RWPE2 (cell line): Measurements from ENCODE around the gene SAT1.
A peak's percentile ranks its signal among the peaks of the same experiment; 100 is the strongest.

ENCODE experiments used
- ATAC-seq: fragments of 200-7000 bp; cut with Tn5 transposase; 3 replicates; pipeline ENCODE4 v1.9.1; 2021; ENCODE audit warnings: low read depth
- DNase-seq: peaks from one replicate; pipeline ENCODE4 v3.0.0-alpha.2; 2020; ENCODE audit warnings: low spot score
- H3K27ac ChIP-seq: fragments of 450-650 bp; 2 replicates; pipeline ENCODE4 v1.5.1; 2017; ENCODE audit warnings: mild to moderate bottlenecking; ENCODE audit not compliant: poor library complexity, severe bottlenecking
- H3K27me3 ChIP-seq: fragments of 250-450 bp; sonication (Bioruptor Pico); 2 replicates; pipeline ENCODE4 v1.5.1; 2021; ENCODE audit warnings: mild to moderate bottlenecking, moderate library complexity; ENCODE audit not compliant: insufficient read depth, poor library complexity, severe bottlenecking
- H3K36me3 ChIP-seq: fragments of 250-450 bp; sonication (Bioruptor Pico); 2 replicates; pipeline ENCODE4 v1.5.1; 2020; ENCODE audit warnings: low read depth, mild to moderate bottlenecking, moderate library complexity
- H3K4me1 ChIP-seq: fragments of 250-450 bp; sonication (Bioruptor Pico); 2 replicates; pipeline ENCODE4 v1.5.1; 2021; ENCODE audit warnings: mild to moderate bottlenecking, moderate library complexity; ENCODE audit not compliant: insufficient read depth, poor library complexity, severe bottlenecking
- H3K4me3 ChIP-seq: fragments of 250-450 bp; sonication (Bioruptor Pico); 2 replicates; pipeline ENCODE4 v1.5.1; 2021; ENCODE audit warnings: mild to moderate bottlenecking, moderate library complexity; ENCODE audit not compliant: severe bottlenecking
- H3K9me3 ChIP-seq: fragments of 250-450 bp; sonication (Bioruptor Pico); 2 replicates; pipeline ENCODE4 v1.5.1; 2021; ENCODE audit warnings: mild to moderate bottlenecking, moderate library complexity; ENCODE audit not compliant: severe bottlenecking
- CTCF ChIP-seq: fragments of 450-650 bp; IDR thresholded peaks from one replicate; pipeline ENCODE4 v1.5.1; 2017; ENCODE audit warnings: mild to moderate bottlenecking, moderate library complexity; ENCODE audit not compliant: poor library complexity, severe bottlenecking

Gene SAT1

GRCh38 chrX:23752740-23753415 lies 30.1 kb upstream of the SAT1 start:
- no peaks in the 10 kb centered on the region for H3K27me3 ChIP-seq
- no peaks in the 10 kb centered on the region for H3K36me3 ChIP-seq
- H3K27ac ChIP-seq, result peak overlapping the region; percentile 23
- H3K4me3 ChIP-seq, result no peak overlapping the region
- no peaks in the 10 kb centered on the region for H3K9me3 ChIP-seq
- ATAC-seq (0 out of 3 replicates have a peak, but pooled peaks have one; percentile 25), DNase-seq (no peak)
- no peak for TF ChIP-seq CTCF
- H3K4me1 ChIP-seq, result no peaks in the 10 kb centered on the region

GRCh38 chrX:23754664-23755063 lies 28.3 kb upstream of the SAT1 start:
- Histone ChIP-seq H3K27me3 (no peaks in the 10 kb centered on the region), H3K9me3 (no peaks in the 10 kb centered on the region), H3K4me1 (no peaks in the 10 kb centered on the region), H3K4me3 (no peak overlapping the region), H3K36me3 (no peaks in the 10 kb centered on the region), H3K27ac (no peak overlapping the region)
- DNase-seq (no peak), ATAC-seq (no peak)
- TF ChIP-seq CTCF, result no peak

GRCh38 chrX:23756165-23756564 lies 26.8 kb upstream of the SAT1 start:
- no peaks in the 10 kb centered on the region for H3K4me1 ChIP-seq
- ATAC-seq, result no peak
- H3K9me3 ChIP-seq, result no peaks in the 10 kb centered on the region
- no peak for DNase-seq
- H3K4me3 ChIP-seq, result no peak overlapping the region
- H3K36me3 ChIP-seq, result no peaks in the 10 kb centered on the region
- TF ChIP-seq CTCF, result peak; percentile 52
- H3K27ac ChIP-seq, result no peak overlapping the region
- H3K27me3 ChIP-seq, result no peaks in the 10 kb centered on the region

- no peak for TF ChIP-seq CTCF
- H3K4me3 ChIP-seq, result no peak overlapping the region
- H3K27ac ChIP-seq, result no peak overlapping the region
- no peaks in the 10 kb centered on the region for H3K36me3 ChIP-seq
- H3K9me3 ChIP-seq, result no peaks in the 10 kb centered on the region
- H3K27me3 ChIP-seq, result no peaks in the 10 kb centered on the region
- DNase-seq (no peak), ATAC-seq (no peak)
- no peaks in the 10 kb centered on the region for H3K4me1 ChIP-seq
Measured at GRCh38 chrX:23759821-23760220, 23.2 kb upstream of the SAT1 start.

- H3K36me3 ChIP-seq, result no peaks in the 10 kb centered on the region
- H3K9me3 ChIP-seq, result no peaks in the 10 kb centered on the region
- DNase-seq (no peak), ATAC-seq (no peak)
- H3K27ac ChIP-seq, result no peak overlapping the region
- no peak overlapping the region for H3K4me3 ChIP-seq
- H3K4me1 ChIP-seq, result no peaks in the 10 kb centered on the region
- no peaks in the 10 kb centered on the region for H3K27me3 ChIP-seq
- no peak for TF ChIP-seq CTCF
Measured at GRCh38 chrX:23764188-23764984, 18.6 kb upstream of the SAT1 start.
